ENCODE results near the gene EIF4E2.

DNA sequence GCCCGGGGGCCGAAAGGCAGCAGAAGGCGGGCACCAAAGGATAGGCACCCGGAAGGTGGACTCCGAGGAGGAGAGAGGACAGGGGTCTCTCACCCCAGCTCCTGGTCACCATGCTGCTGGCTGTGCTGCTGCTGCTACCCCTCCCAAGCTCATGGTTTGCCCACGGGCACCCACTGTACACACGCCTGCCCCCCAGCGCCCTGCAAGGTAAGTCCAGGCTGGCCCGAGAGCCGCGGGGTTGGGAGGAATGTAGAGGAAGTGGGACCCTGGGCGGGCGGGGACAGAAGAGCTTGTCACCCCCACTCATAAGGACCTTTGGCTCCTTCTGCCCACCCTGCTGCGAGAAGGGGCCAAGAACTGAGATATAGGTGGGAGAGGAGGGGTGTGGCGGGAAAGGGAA is 30.0 kb upstream of the EIF4E2 start:
- TF ChIP-seq EZH2 (IDR thresholded peaks at IDR 0.05; ENCODE audit: borderline replicate concordance, low read length) = no peak
- TF ChIP-seq, protein P1, sequence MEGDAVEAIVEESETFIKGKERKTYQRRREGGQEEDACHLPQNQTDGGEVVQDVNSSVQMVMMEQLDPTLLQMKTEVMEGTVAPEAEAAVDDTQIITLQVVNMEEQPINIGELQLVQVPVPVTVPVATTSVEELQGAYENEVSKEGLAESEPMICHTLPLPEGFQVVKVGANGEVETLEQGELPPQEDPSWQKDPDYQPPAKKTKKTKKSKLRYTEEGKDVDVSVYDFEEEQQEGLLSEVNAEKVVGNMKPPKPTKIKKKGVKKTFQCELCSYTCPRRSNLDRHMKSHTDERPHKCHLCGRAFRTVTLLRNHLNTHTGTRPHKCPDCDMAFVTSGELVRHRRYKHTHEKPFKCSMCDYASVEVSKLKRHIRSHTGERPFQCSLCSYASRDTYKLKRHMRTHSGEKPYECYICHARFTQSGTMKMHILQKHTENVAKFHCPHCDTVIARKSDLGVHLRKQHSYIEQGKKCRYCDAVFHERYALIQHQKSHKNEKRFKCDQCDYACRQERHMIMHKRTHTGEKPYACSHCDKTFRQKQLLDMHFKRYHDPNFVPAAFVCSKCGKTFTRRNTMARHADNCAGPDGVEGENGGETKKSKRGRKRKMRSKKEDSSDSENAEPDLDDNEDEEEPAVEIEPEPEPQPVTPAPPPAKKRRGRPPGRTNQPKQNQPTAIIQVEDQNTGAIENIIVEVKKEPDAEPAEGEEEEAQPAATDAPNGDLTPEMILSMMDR (IDR thresholded peaks at IDR 0.05; ENCODE audit: low read length) = no peak

All from OCI-LY1 (cell line).